Calu3 (cell line): ENCODE data around the gene CNTNAP2. TPM values are rescaled to one million over a fixed set of nuclear protein-coding genes. Genes with fewer than 3 reads are reported as not detected.

Experiments used
- BruUV-seq: library from RNA; stranded (reverse); fragments of 400-500 nt; replicated peaks from 2 replicates; lab custom pipeline; 2021; lab: Mats Ljungman, UMichigan
- CTCF ChIA-PET: fragments of 300-600 bp; sonication (Branson Sonifier 250); formaldehyde crosslinking; loops from one replicate; lab custom pipeline; 2022; ENCODE audit warnings: antibody characterized with exemption; lab: Charles Lee
- DNase-seq: peaks from one replicate; pipeline ENCODE4 v3.0.0; 2022
- H3K27ac Mint-ChIP-seq: one replicate; pipeline ENCODE4 v1.8.0; 2022; ENCODE audit warnings: mixed read lengths; ENCODE audit not compliant: unreplicated experiment
- H3K27me3 Mint-ChIP-seq: one replicate; pipeline ENCODE4 v1.8.0; 2022; ENCODE audit warnings: mixed read lengths; ENCODE audit not compliant: unreplicated experiment
- H3K36me3 Mint-ChIP-seq: one replicate; pipeline ENCODE4 v1.8.0; 2022; ENCODE audit warnings: mild to moderate bottlenecking, moderate library complexity, mixed read lengths; ENCODE audit not compliant: insufficient read depth, unreplicated experiment
- H3K4me1 Mint-ChIP-seq: one replicate; pipeline ENCODE4 v1.8.0; 2022; ENCODE audit warnings: mild to moderate bottlenecking, low read depth, mixed read lengths; ENCODE audit not compliant: unreplicated experiment
- H3K4me3 Mint-ChIP-seq: one replicate; pipeline ENCODE4 v1.8.0; 2022; ENCODE audit warnings: mild to moderate bottlenecking, low read depth, moderate library complexity, mixed read lengths; ENCODE audit not compliant: unreplicated experiment
- H3K9me3 Mint-ChIP-seq: one replicate; pipeline ENCODE4 v1.8.0; 2022; ENCODE audit warnings: low read depth, mixed read lengths; ENCODE audit not compliant: unreplicated experiment
- CTCF ChIP-seq: fragments of 200-600 bp; IDR thresholded peaks from one replicate; pipeline ENCODE4 v1.8.0; 2022; ENCODE audit warnings: antibody characterized with exemption; ENCODE audit not compliant: unreplicated experiment
- intact Hi-C: fragments of 100-400 bp; cut with micrococcal nuclease; formaldehyde crosslinking; loops from one replicate; pipeline ENCODE4 v1.10.0; 2022; ENCODE audit not compliant: unreplicated experiment
- total RNA-seq: library from RNA; stranded (reverse); gene quantifications from 2 replicates; pipeline ENCODE4 v1.2.3, GENCODE V29; 2022

CNTNAP2 gene
- total RNA-seq, 1 experiment from 2014 or later, result 1.1 TPM

DNA sequence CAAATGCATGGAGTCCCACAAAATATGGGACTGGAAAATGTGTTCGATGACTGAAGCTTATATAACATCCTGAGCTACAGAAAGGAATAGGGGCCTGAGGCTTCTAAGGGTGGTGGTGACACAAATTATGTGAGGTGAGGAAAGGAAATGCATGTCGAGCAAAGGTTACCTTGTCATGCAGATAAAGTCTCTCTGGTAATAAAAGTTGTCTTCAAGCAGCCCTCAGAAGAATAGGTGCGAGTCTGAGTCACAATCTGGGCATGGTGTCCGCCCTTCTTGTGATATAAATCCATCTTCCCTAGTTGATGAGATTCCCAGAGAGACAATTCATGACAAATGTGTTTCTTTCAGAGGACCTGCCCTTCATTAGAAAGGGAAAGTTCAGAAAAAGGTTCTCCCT lies 1488.7 kb downstream of the CNTNAP2 start:
- Mint-ChIP-seq H3K27me3 (no peaks in the 10 kb centered on the region), H3K27ac (no peak overlapping the region), H3K36me3 (no peaks in the 10 kb centered on the region), H3K4me1 (no peaks in the 10 kb centered on the region), H3K9me3 (peaks cover 16% of the 10 kb centered on the region), H3K4me3 (no peak overlapping the region)
- no peak for DNase-seq
- CTCF ChIA-PET, result no interaction called here
- TF ChIP-seq CTCF, result no peak
- BruUV-seq, result no TSS peak
- intact Hi-C loops, result no loop called here

GRCh38 chr7:147607157-147607800 lies 1490.7 kb downstream of the CNTNAP2 start:
- intact Hi-C loops, result no loop called here
- BruUV-seq, result no TSS peak
- H3K4me3 Mint-ChIP-seq, result no peak overlapping the region

DNA sequence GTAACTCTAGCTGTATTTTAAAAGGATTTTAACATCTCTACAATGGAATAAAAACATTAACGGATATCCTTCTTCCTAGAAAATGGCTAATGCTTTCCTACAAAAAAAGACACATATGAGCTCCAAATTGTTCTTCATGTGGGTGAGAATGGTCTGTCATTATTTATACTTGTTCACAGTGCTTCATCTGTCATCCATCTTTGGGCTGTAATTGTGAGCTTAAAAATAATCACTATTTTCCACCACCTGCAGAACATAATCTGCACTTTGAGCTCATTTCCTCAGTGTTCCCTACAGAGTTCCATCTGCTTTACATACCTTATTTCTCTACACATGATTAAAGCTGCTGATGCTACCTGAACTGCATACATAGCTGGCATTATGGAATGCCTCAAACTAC lies 1494.8 kb downstream of the CNTNAP2 start:
- Mint-ChIP-seq H3K4me1 (no peaks in the 10 kb centered on the region), H3K4me3 (no peak overlapping the region), H3K9me3 (peaks cover 17% of the 10 kb centered on the region), H3K27me3 (no peaks in the 10 kb centered on the region), H3K27ac (no peak overlapping the region), H3K36me3 (no peaks in the 10 kb centered on the region)
- no peak for DNase-seq
- intact Hi-C loops, result no loop called here
- no peak for TF ChIP-seq CTCF
- no TSS peak for BruUV-seq
- CTCF ChIA-PET, result interaction anchor here (0.7 kb wide), 1 partner anchor 520 kb away, joined by 3 read pairs; no protein-coding TSS in a partner anchor

More at GRCh38 chr7:147607157-147607800, 1490.7 kb downstream of the CNTNAP2 start:
- H3K27ac Mint-ChIP-seq, result no peak overlapping the region
- DNase-seq, result no peak
- no peaks in the 10 kb centered on the region for H3K36me3 Mint-ChIP-seq
- H3K4me1 Mint-ChIP-seq, result no peaks in the 10 kb centered on the region
- no peak for TF ChIP-seq CTCF
- CTCF ChIA-PET, result no interaction called here
- H3K9me3 Mint-ChIP-seq, result peaks cover 11% of the 10 kb centered on the region
- H3K27me3 Mint-ChIP-seq, result no peaks in the 10 kb centered on the region

- no peaks in the 10 kb centered on the region for H3K27me3 Mint-ChIP-seq
- H3K4me1 Mint-ChIP-seq, result no peaks in the 10 kb centered on the region
- intact Hi-C loops, result no loop called here
- H3K27ac Mint-ChIP-seq, result no peak overlapping the region
- no peaks in the 10 kb centered on the region for H3K36me3 Mint-ChIP-seq
- no peak for TF ChIP-seq CTCF
- BruUV-seq, result no TSS peak
- CTCF ChIA-PET, result no interaction called here
- no peak for DNase-seq
- H3K4me3 Mint-ChIP-seq, result no peak overlapping the region
- peaks cover 12% of the 10 kb centered on the region for H3K9me3 Mint-ChIP-seq
Observed at GRCh38 chr7:147635288-147635687, 1518.7 kb downstream of the CNTNAP2 start.
